Keratinocyte (primary cell): ENCODE results near the gene SH3BP1. TPM values are rescaled to one million over a fixed set of nuclear protein-coding genes. Genes with fewer than 3 reads are reported as not detected.
A peak's percentile ranks its signal among the peaks of the same experiment; 100 is the strongest.

ENCODE experiments used
- DNase-seq: peaks from one replicate; pipeline ENCODE4 v3.0.0-alpha.2; 2011; ENCODE audit warnings: low read depth, missing footprints, low spot score
- FAIRE-seq: peaks from 2 replicates; lab custom pipeline; 2011; peaks lifted over from hg19 to GRCh38; lab: Jason Lieb, UNC
- H2AFZ ChIP-seq: 2 replicates; pipeline ENCODE4 v1.6.0; 2012; ENCODE audit warnings: low read length, control low read depth, inconsistent platforms; ENCODE audit not compliant: control insufficient read depth
- H3K27ac ChIP-seq: 2 replicates; pipeline ENCODE4 v1.5.1; 2011; ENCODE audit warnings: low read length; ENCODE audit not compliant: control insufficient read depth, insufficient read depth
- H3K27me3 ChIP-seq: 3 replicates; pipeline ENCODE4 v1.6.0; 2011; ENCODE audit warnings: low read length; ENCODE audit not compliant: control insufficient read depth, insufficient read depth; ENCODE audit errors: extremely low read depth
- H3K36me3 ChIP-seq, 2 experiments: 2 replicates in 1 of 2; 3 replicates in 1 of 2; pipeline ENCODE4 v1.5.1; 2011; ENCODE audit warnings: low read length in 2 of 2, mild to moderate bottlenecking in 1 of 2; ENCODE audit not compliant: control insufficient read depth in 2 of 2, insufficient read depth in 2 of 2; ENCODE audit errors: extremely low read depth in 1 of 2
- H3K4me1 ChIP-seq: 3 replicates; pipeline ENCODE4 v1.5.1; 2011; ENCODE audit warnings: low read length; ENCODE audit not compliant: control insufficient read depth, insufficient read depth; ENCODE audit errors: extremely low read depth
- H3K4me2 ChIP-seq: 3 replicates; pipeline ENCODE4 v1.6.0; 2011; ENCODE audit warnings: low read depth, low read length; ENCODE audit not compliant: control insufficient read depth, insufficient read depth; ENCODE audit errors: extremely low read depth
- H3K4me3 ChIP-seq, 3 experiments: fragments of 200-600 bp in 1 of 3; sonication (generic) in 1 of 3; 2 replicates in 2 of 3; 3 replicates in 1 of 3; pipeline ENCODE4 v1.5.1; 2011 to 2016; ENCODE audit warnings: low read length in 3 of 3, mild to moderate bottlenecking in 3 of 3, control low read depth in 2 of 3, inconsistent platforms in 1 of 3, low read depth in 1 of 3, mixed read lengths in 1 of 3, mixed run types in 1 of 3, moderate library complexity in 1 of 3; ENCODE audit not compliant: control insufficient read depth in 2 of 3, insufficient read depth in 2 of 3; ENCODE audit errors: extremely low read depth in 1 of 3
- H3K79me2 ChIP-seq: 2 replicates; pipeline ENCODE4 v1.6.0; 2012; ENCODE audit warnings: low read length; ENCODE audit not compliant: control insufficient read depth, insufficient read depth
- H3K9ac ChIP-seq: 3 replicates; pipeline ENCODE4 v1.6.0; 2011; ENCODE audit warnings: low read length; ENCODE audit not compliant: control insufficient read depth, insufficient read depth; ENCODE audit errors: extremely low read depth
- H3K9me1 ChIP-seq: 3 replicates; pipeline ENCODE4 v1.6.0; 2011; ENCODE audit warnings: low read length; ENCODE audit not compliant: control insufficient read depth, insufficient read depth; ENCODE audit errors: extremely low read depth
- H3K9me3 ChIP-seq: 2 replicates; pipeline ENCODE4 v1.5.1; 2012; ENCODE audit warnings: low read depth, low read length; ENCODE audit not compliant: control insufficient read depth
- H4K20me1 ChIP-seq: 3 replicates; pipeline ENCODE4 v1.6.0; 2011; ENCODE audit warnings: low read length; ENCODE audit not compliant: control insufficient read depth, insufficient read depth; ENCODE audit errors: extremely low read depth
- CTCF ChIP-seq, 3 experiments: IDR thresholded peaks in 1 of 3; conservative IDR thresholded peaks in 1 of 3; optimal IDR thresholded peaks in 1 of 3; 2 replicates in 2 of 3; 3 replicates in 1 of 3; pipeline versions ENCODE3 to v1.5.1; 2011; ENCODE audit warnings: low read length in 3 of 3, mild to moderate bottlenecking in 3 of 3, moderate library complexity in 2 of 3, control low read depth in 1 of 3, inconsistent platforms in 1 of 3; ENCODE audit not compliant: insufficient read depth in 2 of 3; ENCODE audit errors: extremely low read depth in 1 of 3
- EZH2 ChIP-seq: IDR thresholded peaks from one replicate; pipeline ENCODE4 v1.6.1; 2012; ENCODE audit warnings: inconsistent platforms, mild to moderate bottlenecking, low read length, moderate library complexity
- dilution Hi-C: fragments of 300-500 bp; cut with MboI; formaldehyde crosslinking; loops from one replicate; pipeline ENCODE4 v1.7.0; 2020; ENCODE audit warnings: low sequenced_read_pairs; ENCODE audit not compliant: extremely low pct_ligation_motif_present
- polyA plus RNA-seq, 5 experiments: library from polyadenylated mRNA; depleted of rRNA in 3 of 5; stranded (reverse) in 3 of 5; stranded (forward) in 1 of 5; unstranded in 1 of 5; fragments of >200 nt; gene quantifications; 1 replicate in 1 of 5; 2 replicates in 3 of 5; 3 replicates in 1 of 5; pipeline versions ENCODE4 v1.2.1 to v1.2.3, GENCODE V29; 2011 to 2012; ENCODE audit warnings: missing spikeins in 2 of 5, low read depth in 1 of 5, low replicate concordance in 1 of 5

Gene SH3BP1
- polyA plus RNA-seq, 1 donor (not counting 4 experiments of a cell fraction or from before 2014, with no cell fraction given), result 27.2 TPM

GRCh38 chr22:37639771-37640590 lies 512 bp downstream of the SH3BP1 start:
- FAIRE-seq (no peak), DNase-seq (no peak)
- H2AFZ ChIP-seq, result no peak overlapping the region
- H3K4me3 ChIP-seq, result peak overlapping the region; percentile 82 to 87 (median 84)
- H3K4me1 ChIP-seq, result peaks cover 31% of the 10 kb centered on the region
- peaks cover 24% of the 10 kb centered on the region for H3K79me2 ChIP-seq
- H3K9ac ChIP-seq, result peak overlapping the region; percentile 63
- H3K27ac ChIP-seq, result peak overlapping the region; percentile 67
- H3K9me3 ChIP-seq, result no peaks in the 10 kb centered on the region
- no peak for TF ChIP-seq EZH2
- TF ChIP-seq CTCF (optimal IDR thresholded peaks at IDR 0.05 in 1 of 3, IDR thresholded peaks at IDR 0.05 in 1 of 3, conservative IDR thresholded peaks at IDR 0.05 in 1 of 3; ENCODE audit: extremely low read depth in 1 of 3, insufficient read depth in 2 of 3, low read length in 3 of 3), result no peak
- peaks cover 4% of the 10 kb centered on the region for H4K20me1 ChIP-seq
- dilution Hi-C loops, result no loop called here
- no peaks in the 10 kb centered on the region for H3K9me1 ChIP-seq
- peaks cover 26 to 35% of the 10 kb centered on the region in 2 experiments for H3K36me3 ChIP-seq
- H3K4me2 ChIP-seq, result peak overlapping the region; percentile 90
- no peaks in the 10 kb centered on the region for H3K27me3 ChIP-seq

GRCh38 chr22:37640591-37641560 lies 1.4 kb downstream of the SH3BP1 start:
- peaks cover 27% of the 10 kb centered on the region for H3K79me2 ChIP-seq
- no peaks in the 10 kb centered on the region for H3K27me3 ChIP-seq
- DNase-seq (no peak), FAIRE-seq (peak; percentile 36)
- H3K4me1 ChIP-seq, result peaks cover 31% of the 10 kb centered on the region
- peak in 1 of 3 experiments; percentile 71 for TF ChIP-seq CTCF (optimal IDR thresholded peaks at IDR 0.05 in 1 of 3, IDR thresholded peaks at IDR 0.05 in 1 of 3, conservative IDR thresholded peaks at IDR 0.05 in 1 of 3; ENCODE audit: extremely low read depth in 1 of 3, insufficient read depth in 2 of 3, low read length in 3 of 3)
- TF ChIP-seq EZH2, result no peak
- dilution Hi-C loops, result no loop called here
- peak overlapping the region; percentile 90 for H3K4me2 ChIP-seq
- peak overlapping the region; percentile 63 for H3K9ac ChIP-seq
- H3K9me1 ChIP-seq, result no peaks in the 10 kb centered on the region
- no peaks in the 10 kb centered on the region for H3K9me3 ChIP-seq
- peak overlapping the region; percentile 67 for H3K27ac ChIP-seq
- H3K4me3 ChIP-seq, result peak overlapping the region; percentile 82 to 87 (median 84)
- peaks cover 33 to 42% of the 10 kb centered on the region in 2 experiments for H3K36me3 ChIP-seq
- H2AFZ ChIP-seq, result no peak overlapping the region
- H4K20me1 ChIP-seq, result peaks cover 4% of the 10 kb centered on the region
